ENCODE data around the gene ADAMTS17.

DNA sequence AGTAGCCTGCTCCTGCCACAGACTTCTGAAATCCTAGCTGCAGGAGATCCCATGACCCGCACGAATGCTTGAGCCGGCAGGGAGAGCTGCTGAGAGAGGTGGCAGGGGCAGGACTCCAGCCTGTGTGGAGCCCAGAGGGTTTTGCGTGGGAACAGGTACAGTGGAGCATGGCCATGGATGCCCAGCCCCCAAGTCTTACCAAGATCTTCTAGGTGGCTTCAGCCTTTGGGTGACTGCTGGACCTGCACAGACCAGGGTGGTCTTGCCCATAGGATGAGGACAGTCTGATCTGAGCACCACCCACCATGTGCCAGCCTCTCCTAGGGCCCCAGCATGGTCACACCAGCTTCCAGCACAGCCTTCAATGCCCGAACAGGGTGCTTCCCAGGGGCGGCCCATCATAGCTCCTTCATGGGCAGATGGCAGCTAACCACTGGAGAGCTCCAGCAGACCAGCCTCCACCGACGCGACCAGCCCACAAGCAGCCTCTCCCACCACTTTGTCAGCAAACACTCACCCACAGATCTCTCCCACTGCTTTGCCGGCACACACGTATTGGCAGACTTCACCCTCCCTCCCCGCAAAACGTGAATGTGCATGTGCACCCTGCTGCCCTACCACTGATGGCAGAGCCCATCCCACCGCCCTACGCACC is 56.0 kb downstream of the ADAMTS17 start:
- TF ChIP-seq, protein P1, sequence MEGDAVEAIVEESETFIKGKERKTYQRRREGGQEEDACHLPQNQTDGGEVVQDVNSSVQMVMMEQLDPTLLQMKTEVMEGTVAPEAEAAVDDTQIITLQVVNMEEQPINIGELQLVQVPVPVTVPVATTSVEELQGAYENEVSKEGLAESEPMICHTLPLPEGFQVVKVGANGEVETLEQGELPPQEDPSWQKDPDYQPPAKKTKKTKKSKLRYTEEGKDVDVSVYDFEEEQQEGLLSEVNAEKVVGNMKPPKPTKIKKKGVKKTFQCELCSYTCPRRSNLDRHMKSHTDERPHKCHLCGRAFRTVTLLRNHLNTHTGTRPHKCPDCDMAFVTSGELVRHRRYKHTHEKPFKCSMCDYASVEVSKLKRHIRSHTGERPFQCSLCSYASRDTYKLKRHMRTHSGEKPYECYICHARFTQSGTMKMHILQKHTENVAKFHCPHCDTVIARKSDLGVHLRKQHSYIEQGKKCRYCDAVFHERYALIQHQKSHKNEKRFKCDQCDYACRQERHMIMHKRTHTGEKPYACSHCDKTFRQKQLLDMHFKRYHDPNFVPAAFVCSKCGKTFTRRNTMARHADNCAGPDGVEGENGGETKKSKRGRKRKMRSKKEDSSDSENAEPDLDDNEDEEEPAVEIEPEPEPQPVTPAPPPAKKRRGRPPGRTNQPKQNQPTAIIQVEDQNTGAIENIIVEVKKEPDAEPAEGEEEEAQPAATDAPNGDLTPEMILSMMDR (IDR thresholded peaks at IDR 0.05): no peak
- TF ChIP-seq EP300 (IDR thresholded peaks at IDR 0.05): no peak
- no peak for TF ChIP-seq SREBF2 (IDR thresholded peaks at IDR 0.05)
- TF ChIP-seq BHLHE40 (IDR thresholded peaks at IDR 0.05; ENCODE audit: low read depth, low read length): no peak
- no peak for TF ChIP-seq HDAC2 (IDR thresholded peaks at IDR 0.05)
- TF ChIP-seq, protein P2, sequence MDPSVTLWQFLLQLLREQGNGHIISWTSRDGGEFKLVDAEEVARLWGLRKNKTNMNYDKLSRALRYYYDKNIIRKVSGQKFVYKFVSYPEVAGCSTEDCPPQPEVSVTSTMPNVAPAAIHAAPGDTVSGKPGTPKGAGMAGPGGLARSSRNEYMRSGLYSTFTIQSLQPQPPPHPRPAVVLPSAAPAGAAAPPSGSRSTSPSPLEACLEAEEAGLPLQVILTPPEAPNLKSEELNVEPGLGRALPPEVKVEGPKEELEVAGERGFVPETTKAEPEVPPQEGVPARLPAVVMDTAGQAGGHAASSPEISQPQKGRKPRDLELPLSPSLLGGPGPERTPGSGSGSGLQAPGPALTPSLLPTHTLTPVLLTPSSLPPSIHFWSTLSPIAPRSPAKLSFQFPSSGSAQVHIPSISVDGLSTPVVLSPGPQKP (IDR thresholded peaks at IDR 0.05; ENCODE audit: low read depth, low read length): no peak
- TF ChIP-seq, protein P3, sequence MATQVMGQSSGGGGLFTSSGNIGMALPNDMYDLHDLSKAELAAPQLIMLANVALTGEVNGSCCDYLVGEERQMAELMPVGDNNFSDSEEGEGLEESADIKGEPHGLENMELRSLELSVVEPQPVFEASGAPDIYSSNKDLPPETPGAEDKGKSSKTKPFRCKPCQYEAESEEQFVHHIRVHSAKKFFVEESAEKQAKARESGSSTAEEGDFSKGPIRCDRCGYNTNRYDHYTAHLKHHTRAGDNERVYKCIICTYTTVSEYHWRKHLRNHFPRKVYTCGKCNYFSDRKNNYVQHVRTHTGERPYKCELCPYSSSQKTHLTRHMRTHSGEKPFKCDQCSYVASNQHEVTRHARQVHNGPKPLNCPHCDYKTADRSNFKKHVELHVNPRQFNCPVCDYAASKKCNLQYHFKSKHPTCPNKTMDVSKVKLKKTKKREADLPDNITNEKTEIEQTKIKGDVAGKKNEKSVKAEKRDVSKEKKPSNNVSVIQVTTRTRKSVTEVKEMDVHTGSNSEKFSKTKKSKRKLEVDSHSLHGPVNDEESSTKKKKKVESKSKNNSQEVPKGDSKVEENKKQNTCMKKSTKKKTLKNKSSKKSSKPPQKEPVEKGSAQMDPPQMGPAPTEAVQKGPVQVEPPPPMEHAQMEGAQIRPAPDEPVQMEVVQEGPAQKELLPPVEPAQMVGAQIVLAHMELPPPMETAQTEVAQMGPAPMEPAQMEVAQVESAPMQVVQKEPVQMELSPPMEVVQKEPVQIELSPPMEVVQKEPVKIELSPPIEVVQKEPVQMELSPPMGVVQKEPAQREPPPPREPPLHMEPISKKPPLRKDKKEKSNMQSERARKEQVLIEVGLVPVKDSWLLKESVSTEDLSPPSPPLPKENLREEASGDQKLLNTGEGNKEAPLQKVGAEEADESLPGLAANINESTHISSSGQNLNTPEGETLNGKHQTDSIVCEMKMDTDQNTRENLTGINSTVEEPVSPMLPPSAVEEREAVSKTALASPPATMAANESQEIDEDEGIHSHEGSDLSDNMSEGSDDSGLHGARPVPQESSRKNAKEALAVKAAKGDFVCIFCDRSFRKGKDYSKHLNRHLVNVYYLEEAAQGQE (IDR thresholded peaks at IDR 0.05): no peak
- TF ChIP-seq, protein P4, sequence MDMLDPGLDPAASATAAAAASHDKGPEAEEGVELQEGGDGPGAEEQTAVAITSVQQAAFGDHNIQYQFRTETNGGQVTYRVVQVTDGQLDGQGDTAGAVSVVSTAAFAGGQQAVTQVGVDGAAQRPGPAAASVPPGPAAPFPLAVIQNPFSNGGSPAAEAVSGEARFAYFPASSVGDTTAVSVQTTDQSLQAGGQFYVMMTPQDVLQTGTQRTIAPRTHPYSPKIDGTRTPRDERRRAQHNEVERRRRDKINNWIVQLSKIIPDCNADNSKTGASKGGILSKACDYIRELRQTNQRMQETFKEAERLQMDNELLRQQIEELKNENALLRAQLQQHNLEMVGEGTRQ (IDR thresholded peaks at IDR 0.05): no peak
- TF ChIP-seq, protein P5, sequence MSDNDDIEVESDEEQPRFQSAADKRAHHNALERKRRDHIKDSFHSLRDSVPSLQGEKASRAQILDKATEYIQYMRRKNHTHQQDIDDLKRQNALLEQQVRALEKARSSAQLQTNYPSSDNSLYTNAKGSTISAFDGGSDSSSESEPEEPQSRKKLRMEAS (IDR thresholded peaks at IDR 0.05): no peak
- no peak for TF ChIP-seq KDM5A (IDR thresholded peaks at IDR 0.05)
- TF ChIP-seq POLR2A (IDR thresholded peaks at IDR 0.05; ENCODE audit: low read length): no peak
- no peak for TF ChIP-seq CEBPB (IDR thresholded peaks at IDR 0.05)
- TF ChIP-seq, protein P6, sequence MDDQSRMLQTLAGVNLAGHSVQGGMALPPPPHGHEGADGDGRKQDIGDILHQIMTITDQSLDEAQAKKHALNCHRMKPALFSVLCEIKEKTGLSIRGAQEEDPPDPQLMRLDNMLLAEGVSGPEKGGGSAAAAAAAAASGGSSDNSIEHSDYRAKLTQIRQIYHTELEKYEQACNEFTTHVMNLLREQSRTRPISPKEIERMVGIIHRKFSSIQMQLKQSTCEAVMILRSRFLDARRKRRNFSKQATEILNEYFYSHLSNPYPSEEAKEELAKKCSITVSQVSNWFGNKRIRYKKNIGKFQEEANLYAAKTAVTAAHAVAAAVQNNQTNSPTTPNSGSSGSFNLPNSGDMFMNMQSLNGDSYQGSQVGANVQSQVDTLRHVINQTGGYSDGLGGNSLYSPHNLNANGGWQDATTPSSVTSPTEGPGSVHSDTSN (IDR thresholded peaks at IDR 0.05): no peak

Measured in A549 (cell line).